CD14-positive monocyte (primary cell): ENCODE measurements around the gene PFDN4. TPM values are rescaled to one million over a fixed set of nuclear protein-coding genes. Genes with fewer than 3 reads are reported as not detected.

Experiments used
- DNase-seq, 3 donors: peaks; one replicate each; pipeline ENCODE4 v3.0.0-alpha.2; 2011 to 2022
- H2AFZ ChIP-seq: 2 replicates; pipeline ENCODE4 v1.6.0; 2012; ENCODE audit warnings: mild to moderate bottlenecking, low read depth, low read length, inconsistent platforms; ENCODE audit not compliant: insufficient read depth, poor library complexity, severe bottlenecking
- H3K27ac ChIP-seq, 2 donors: 1 replicate in 1 of 2; 2 replicates in 1 of 2; pipeline ENCODE4 v1.5.1; 2012 to 2013; ENCODE audit warnings: low read length in 2 of 2, control low read depth in 1 of 2, inconsistent platforms in 1 of 2, low read depth in 1 of 2, mild to moderate bottlenecking in 1 of 2
- H3K27me3 ChIP-seq, 2 donors: one replicate each; pipeline versions ENCODE4 v1.6.0 to v1.6.1; 2011 to 2013; ENCODE audit warnings: low read length in 2 of 2; ENCODE audit not compliant: control insufficient read depth in 2 of 2, insufficient read depth in 2 of 2
- H3K36me3 ChIP-seq, 2 donors: replicated peaks in 1 of 2; 1 replicate in 1 of 2; 2 replicates in 1 of 2; pipeline versions ENCODE4 v1.5.1 to v1.6.1; 2012 to 2013; ENCODE audit warnings: low read length in 2 of 2, control low read depth in 1 of 2, inconsistent platforms in 1 of 2, mild to moderate bottlenecking in 1 of 2; ENCODE audit not compliant: insufficient read depth in 2 of 2, control insufficient read depth in 1 of 2
- H3K4me1 ChIP-seq, 2 donors: 1 replicate in 1 of 2; 2 replicates in 1 of 2; pipeline versions ENCODE4 v1.5.1 to v1.6.1; 2012 to 2013; ENCODE audit warnings: low read length in 2 of 2, control low read depth in 1 of 2, inconsistent platforms in 1 of 2, mild to moderate bottlenecking in 1 of 2, moderate library complexity in 1 of 2; ENCODE audit not compliant: insufficient read depth in 2 of 2, control insufficient read depth in 1 of 2
- H3K4me2 ChIP-seq: replicated peaks from 2 replicates; pipeline ENCODE3; 2012; ENCODE audit warnings: low read length, moderate library complexity, mild to moderate bottlenecking; ENCODE audit not compliant: poor library complexity, severe bottlenecking; ENCODE audit errors: extremely low read depth
- H3K4me3 ChIP-seq, 3 experiments: fragments of 200-600 bp in 1 of 3; sonication (generic) in 1 of 3; replicated peaks in 1 of 3; 1 replicate in 2 of 3; 2 replicates in 1 of 3; pipeline ENCODE4 v1.5.1; 2011 to 2013; ENCODE audit warnings: low read length in 3 of 3, mild to moderate bottlenecking in 3 of 3, control low read depth in 2 of 3, low read depth in 2 of 3, inconsistent platforms in 1 of 3, moderate library complexity in 1 of 3
- H3K79me2 ChIP-seq: 2 replicates; pipeline ENCODE4 v1.6.0; 2012; ENCODE audit warnings: mild to moderate bottlenecking, control low read depth, inconsistent platforms, low read length, moderate library complexity; ENCODE audit not compliant: insufficient read depth
- H3K9ac ChIP-seq: 2 replicates; pipeline ENCODE4 v1.6.0; 2017; ENCODE audit warnings: low read length, mild to moderate bottlenecking; ENCODE audit not compliant: insufficient read depth, poor library complexity, severe bottlenecking
- H3K9me3 ChIP-seq, 2 donors: replicated peaks in 1 of 2; 1 replicate in 1 of 2; 2 replicates in 1 of 2; pipeline versions ENCODE4 v1.5.1 to v1.6.1; 2012 to 2013; ENCODE audit warnings: low read length in 2 of 2, control low read depth in 1 of 2; ENCODE audit not compliant: control insufficient read depth in 1 of 2, insufficient read depth in 1 of 2
- H4K20me1 ChIP-seq: 2 replicates; pipeline ENCODE4 v1.6.0; 2012; ENCODE audit warnings: mild to moderate bottlenecking, low read length, control low read depth, moderate library complexity; ENCODE audit not compliant: insufficient read depth
- H3K27ac Mint-ChIP-seq, 7 donors: one replicate each; pipeline ENCODE4 v1.8.0; 2020; ENCODE audit warnings: mild to moderate bottlenecking in 7 of 7, mixed read lengths in 7 of 7, moderate library complexity in 6 of 7, inconsistent platforms in 2 of 7
- H3K27me3 Mint-ChIP-seq, 3 donors: one replicate each; pipeline ENCODE4 v1.8.0; 2021 to 2022; ENCODE audit warnings: low read depth in 3 of 3, mild to moderate bottlenecking in 3 of 3, mixed read lengths in 3 of 3, moderate library complexity in 3 of 3, inconsistent platforms in 1 of 3
- H3K36me3 Mint-ChIP-seq, 2 donors: one replicate each; pipeline ENCODE4 v1.8.0; 2020; ENCODE audit warnings: mixed read lengths in 2 of 2, inconsistent platforms in 1 of 2, mild to moderate bottlenecking in 1 of 2
- H3K4me1 Mint-ChIP-seq: one replicate; pipeline ENCODE4 v1.8.0; 2020; ENCODE audit warnings: mild to moderate bottlenecking, mixed read lengths
- H3K4me3 Mint-ChIP-seq, 2 donors: one replicate each; pipeline ENCODE4 v1.8.0; 2020; ENCODE audit warnings: mild to moderate bottlenecking in 2 of 2, mixed read lengths in 2 of 2, moderate library complexity in 1 of 2
- H3K9me3 Mint-ChIP-seq, 7 donors: one replicate each; pipeline ENCODE4 v1.8.0; 2020 to 2022; ENCODE audit warnings: mixed read lengths in 7 of 7, mild to moderate bottlenecking in 6 of 7, moderate library complexity in 6 of 7, inconsistent platforms in 2 of 7
- WGBS: methylation state at CpG from one replicate; pipeline ENCODE4 v1.1.5; 2013; ENCODE audit warnings: missing lambda C conversion rate; ENCODE audit not compliant: insufficient coverage; 5-methylcytosine and 5-hydroxymethylcytosine counted together
- intact Hi-C, 2 donors: fragments of 100-400 bp; cut with micrococcal nuclease; formaldehyde crosslinking; loops; one replicate each; pipeline versions ENCODE4 v1.15.0 to v1.15.1; 2023
- polyA plus RNA-seq, 3 donors: library from polyadenylated mRNA; depleted of rRNA in 1 of 3; unstranded in 2 of 3; stranded (reverse) in 1 of 3; fragments of 300-500 nt in 2 of 3; fragments of >200 nt in 1 of 3; fragmentation: Illumina TruSeq in 2 of 3; gene quantifications; 1 replicate in 2 of 3; 2 replicates in 1 of 3; pipeline ENCODE4 v1.2.3, GENCODE V29; 2012 to 2021
- TF ChIP-seq, protein P1 (sequence below): fragments of 200-600 bp; IDR thresholded peaks from one replicate; pipeline ENCODE4 v1.8.0; 2022; ENCODE audit warnings: antibody characterized with exemption, mild to moderate bottlenecking

The PFDN4 gene
- polyA plus RNA-seq, 3 donors = 12.6 to 49.0 (median 32.1) TPM

DNA sequence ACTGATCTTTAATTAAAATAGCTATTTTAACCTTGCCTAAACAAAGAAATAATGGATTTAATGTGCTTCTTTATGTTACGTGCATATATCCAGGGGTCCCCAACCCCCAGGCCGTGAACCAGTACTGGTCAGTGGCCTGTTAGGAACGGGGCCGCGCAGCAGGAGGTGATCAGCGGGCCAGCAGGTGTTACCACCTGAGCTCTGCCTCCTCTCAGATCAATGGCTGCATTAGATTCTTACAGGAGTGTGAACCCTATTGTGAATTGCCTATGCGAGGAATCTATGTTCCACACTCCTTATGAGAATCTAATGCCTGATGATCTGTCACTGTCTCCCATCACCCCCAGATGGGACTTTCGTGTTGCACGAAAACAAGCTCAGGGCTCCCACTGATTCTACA, 42.9 kb upstream of the PFDN4 start:
- Histone ChIP-seq H3K36me3 (no peaks in the 10 kb centered on the region), H3K27me3 (peaks cover 23 to 34% of the 10 kb centered on the region in 2 donors), H3K4me3 (no peak overlapping the region), H4K20me1 (no peaks in the 10 kb centered on the region), H3K9me3 (no peaks in the 10 kb centered on the region), H3K79me2 (no peaks in the 10 kb centered on the region), H2AFZ (no peak overlapping the region), H3K9ac (no peak overlapping the region), H3K27ac (no peak overlapping the region), H3K4me1 (no peaks in the 10 kb centered on the region), H3K4me2 (no peak overlapping the region)
- Mint-ChIP-seq H3K4me3 (no peak overlapping the region), H3K36me3 (no peaks in the 10 kb centered on the region), H3K27me3 (peaks cover 26 to 63% (median 47%) of the 10 kb centered on the region in 3 donors), H3K9me3 (peaks cover 0 to 5% (median 0%) of the 10 kb centered on the region in 7 donors), H3K4me1 (no peaks in the 10 kb centered on the region), H3K27ac (no peak overlapping the region)
- WGBS = 90% methylated on average over 5 of the region's 9 CpGs
- TF ChIP-seq, protein P1, sequence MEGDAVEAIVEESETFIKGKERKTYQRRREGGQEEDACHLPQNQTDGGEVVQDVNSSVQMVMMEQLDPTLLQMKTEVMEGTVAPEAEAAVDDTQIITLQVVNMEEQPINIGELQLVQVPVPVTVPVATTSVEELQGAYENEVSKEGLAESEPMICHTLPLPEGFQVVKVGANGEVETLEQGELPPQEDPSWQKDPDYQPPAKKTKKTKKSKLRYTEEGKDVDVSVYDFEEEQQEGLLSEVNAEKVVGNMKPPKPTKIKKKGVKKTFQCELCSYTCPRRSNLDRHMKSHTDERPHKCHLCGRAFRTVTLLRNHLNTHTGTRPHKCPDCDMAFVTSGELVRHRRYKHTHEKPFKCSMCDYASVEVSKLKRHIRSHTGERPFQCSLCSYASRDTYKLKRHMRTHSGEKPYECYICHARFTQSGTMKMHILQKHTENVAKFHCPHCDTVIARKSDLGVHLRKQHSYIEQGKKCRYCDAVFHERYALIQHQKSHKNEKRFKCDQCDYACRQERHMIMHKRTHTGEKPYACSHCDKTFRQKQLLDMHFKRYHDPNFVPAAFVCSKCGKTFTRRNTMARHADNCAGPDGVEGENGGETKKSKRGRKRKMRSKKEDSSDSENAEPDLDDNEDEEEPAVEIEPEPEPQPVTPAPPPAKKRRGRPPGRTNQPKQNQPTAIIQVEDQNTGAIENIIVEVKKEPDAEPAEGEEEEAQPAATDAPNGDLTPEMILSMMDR = no peak
- intact Hi-C loops = no loop called here
- DNase-seq = no peak

GRCh38 chr20:54165803-54166202, 42.1 kb upstream of the PFDN4 start:
- WGBS = no CpG with 5 or more reads among the region's 2 CpGs
- Histone ChIP-seq H3K27me3 (peaks cover 28 to 42% of the 10 kb centered on the region in 2 donors), H3K4me2 (no peak overlapping the region), H3K4me3 (no peak overlapping the region), H3K9ac (no peak overlapping the region), H3K27ac (no peak overlapping the region), H3K4me1 (no peaks in the 10 kb centered on the region), H4K20me1 (no peaks in the 10 kb centered on the region), H3K9me3 (no peaks in the 10 kb centered on the region), H3K36me3 (no peaks in the 10 kb centered on the region), H2AFZ (no peak overlapping the region), H3K79me2 (no peaks in the 10 kb centered on the region)
- Mint-ChIP-seq H3K9me3 (peaks cover 0 to 5% (median 0%) of the 10 kb centered on the region in 7 donors), H3K4me1 (no peaks in the 10 kb centered on the region), H3K36me3 (no peaks in the 10 kb centered on the region), H3K4me3 (no peak overlapping the region), H3K27me3 (peaks cover 30 to 70% (median 53%) of the 10 kb centered on the region in 3 donors), H3K27ac (no peak overlapping the region)
- DNase-seq = no peak
- TF ChIP-seq, protein P1 = no peak
- intact Hi-C loops = no loop called here
